ENCODE data around the gene PRDM16.

GRCh38 chr1:3327389-3327702, 258.3 kb downstream of the PRDM16 start:
- no peak for TF ChIP-seq EZH2 (IDR thresholded peaks at IDR 0.05; ENCODE audit: insufficient read depth, low read length)
- no peak for TF ChIP-seq CTCF (IDR thresholded peaks at IDR 0.05; ENCODE audit: insufficient read depth, low read depth, low read length)

Measured in astrocyte (in vitro differentiated cells and primary cell).